Measurements from ENCODE around the gene CLEC9A.
"Not testable (repeated sequence)": the region's sequence is repeated elsewhere in the genome, so short reads cannot be mapped to it uniquely, and the experiment has no call there.

The CLEC9A gene

GRCh38 chr12:10012630-10013330 is 17.7 kb upstream of the CLEC9A start:
- Mint-ChIP-seq H3K27me3 (ENCODE audit: low read depth) (peaks cover 3% of the 10 kb centered on the region), H3K4me1 (no peaks in the 10 kb centered on the region), H3K27ac (no peak overlapping the region), H3K9me3 (no peaks in the 10 kb centered on the region), H3K36me3 (ENCODE audit: low read depth) (no peaks in the 10 kb centered on the region), H3K4me3 (no peak overlapping the region)
- TF ChIP-seq CTCF (IDR thresholded peaks at IDR 0.05; ENCODE audit: unreplicated experiment in 3 of 3) = no peak

GRCh38 chr12:10015450-10015849 is 15.0 kb upstream of the CLEC9A start:
- no peaks in the 10 kb centered on the region for H3K4me1 Mint-ChIP-seq

GRCh38 chr12:10016881-10017280 is 13.6 kb upstream of the CLEC9A start:
- no peak for TF ChIP-seq CTCF (IDR thresholded peaks at IDR 0.05; ENCODE audit: unreplicated experiment in 3 of 3)
- no peaks in the 10 kb centered on the region for H3K9me3 Mint-ChIP-seq
- H3K27ac Mint-ChIP-seq = no peak overlapping the region
- H3K27me3 Mint-ChIP-seq (ENCODE audit: low read depth) = peaks cover 3% of the 10 kb centered on the region
- H3K4me1 Mint-ChIP-seq = no peaks in the 10 kb centered on the region
- no peaks in the 10 kb centered on the region for H3K36me3 Mint-ChIP-seq (ENCODE audit: low read depth)
- no peak overlapping the region for H3K4me3 Mint-ChIP-seq

More at GRCh38 chr12:10015450-10015849, 15.0 kb upstream of the CLEC9A start:
- Mint-ChIP-seq H3K36me3 (ENCODE audit: low read depth) (no peaks in the 10 kb centered on the region), H3K9me3 (no peaks in the 10 kb centered on the region), H3K27ac (no peak overlapping the region), H3K27me3 (ENCODE audit: low read depth) (peaks cover 3% of the 10 kb centered on the region), H3K4me3 (no peak overlapping the region)
- no peak for TF ChIP-seq CTCF (IDR thresholded peaks at IDR 0.05; ENCODE audit: unreplicated experiment in 3 of 3)

- Mint-ChIP-seq H3K4me3 (no peak overlapping the region), H3K27ac (no peak overlapping the region), H3K4me1 (no peaks in the 10 kb centered on the region), H3K27me3 (ENCODE audit: low read depth) (no peaks in the 10 kb centered on the region), H3K36me3 (ENCODE audit: low read depth) (no peaks in the 10 kb centered on the region), H3K9me3 (no peaks in the 10 kb centered on the region)
- no peak for TF ChIP-seq CTCF (IDR thresholded peaks at IDR 0.05; ENCODE audit: unreplicated experiment in 3 of 3)
These were observed 12.1 kb upstream of the CLEC9A start for GRCh38 chr12:10018386-10018785.

GRCh38 chr12:10021342-10021741 is 9.1 kb upstream of the CLEC9A start:
- Mint-ChIP-seq H3K9me3 (no peaks in the 10 kb centered on the region), H3K4me3 (no peak overlapping the region), H3K27me3 (ENCODE audit: low read depth) (no peaks in the 10 kb centered on the region), H3K4me1 (no peaks in the 10 kb centered on the region), H3K27ac (no peak overlapping the region), H3K36me3 (ENCODE audit: low read depth) (no peaks in the 10 kb centered on the region)
- TF ChIP-seq CTCF (IDR thresholded peaks at IDR 0.05; ENCODE audit: unreplicated experiment in 3 of 3) = no peak

GRCh38 chr12:10025236-10025635 is 5.2 kb upstream of the CLEC9A start:
- TF ChIP-seq CTCF (IDR thresholded peaks at IDR 0.05; ENCODE audit: unreplicated experiment in 3 of 3) = no peak
- Mint-ChIP-seq H3K36me3 (ENCODE audit: low read depth) (no peaks in the 10 kb centered on the region), H3K4me1 (no peaks in the 10 kb centered on the region), H3K9me3 (no peaks in the 10 kb centered on the region), H3K27ac (no peak overlapping the region), H3K4me3 (no peak overlapping the region), H3K27me3 (ENCODE audit: low read depth) (no peaks in the 10 kb centered on the region)

GRCh38 chr12:10026666-10027065 is 3.8 kb upstream of the CLEC9A start:
- not testable (repeated sequence) for H3K27me3 Mint-ChIP-seq (ENCODE audit: low read depth); H3K9me3 Mint-ChIP-seq; H3K4me1 Mint-ChIP-seq; H3K27ac Mint-ChIP-seq; H3K4me3 Mint-ChIP-seq; H3K36me3 Mint-ChIP-seq (ENCODE audit: low read depth)
